GM21717 (cell line): Measurements from ENCODE around the gene PRRG3.
A peak's percentile ranks its signal among the peaks of the same experiment; 100 is the strongest.

Source experiments
- ATAC-seq: cut with Tn5 transposase; IDR thresholded peaks from one replicate; pipeline ENCODE4 v1.9.1; 2021; ENCODE audit warnings: mild to moderate bottlenecking, moderate library complexity; ENCODE audit not compliant: unreplicated experiment

PRRG3 gene

DNA sequence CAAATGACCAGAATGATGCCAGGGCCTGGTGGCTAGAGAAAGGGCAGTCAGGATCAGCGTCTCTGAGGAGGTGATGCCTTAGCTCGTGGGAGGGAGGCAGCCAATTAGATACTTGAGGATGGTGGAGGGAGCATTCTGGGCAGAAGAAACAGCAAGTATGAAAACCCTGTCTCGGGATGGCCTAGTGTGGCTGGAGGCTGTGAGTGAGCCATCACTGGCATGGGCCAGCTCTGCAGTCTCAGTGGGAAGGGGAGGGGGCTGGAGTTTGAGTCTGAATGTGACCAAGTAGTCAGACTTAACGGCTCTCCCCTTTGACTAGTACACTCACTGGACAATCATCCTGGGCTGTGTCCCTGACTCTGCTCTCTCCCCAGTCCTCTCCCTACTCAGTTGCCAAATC, 46.3 kb downstream of the PRRG3 start:
- ATAC-seq = no peak

- ATAC-seq = no peak
Observed at GRCh38 chrX:151742311-151742710, 47.1 kb downstream of the PRRG3 start.

DNA sequence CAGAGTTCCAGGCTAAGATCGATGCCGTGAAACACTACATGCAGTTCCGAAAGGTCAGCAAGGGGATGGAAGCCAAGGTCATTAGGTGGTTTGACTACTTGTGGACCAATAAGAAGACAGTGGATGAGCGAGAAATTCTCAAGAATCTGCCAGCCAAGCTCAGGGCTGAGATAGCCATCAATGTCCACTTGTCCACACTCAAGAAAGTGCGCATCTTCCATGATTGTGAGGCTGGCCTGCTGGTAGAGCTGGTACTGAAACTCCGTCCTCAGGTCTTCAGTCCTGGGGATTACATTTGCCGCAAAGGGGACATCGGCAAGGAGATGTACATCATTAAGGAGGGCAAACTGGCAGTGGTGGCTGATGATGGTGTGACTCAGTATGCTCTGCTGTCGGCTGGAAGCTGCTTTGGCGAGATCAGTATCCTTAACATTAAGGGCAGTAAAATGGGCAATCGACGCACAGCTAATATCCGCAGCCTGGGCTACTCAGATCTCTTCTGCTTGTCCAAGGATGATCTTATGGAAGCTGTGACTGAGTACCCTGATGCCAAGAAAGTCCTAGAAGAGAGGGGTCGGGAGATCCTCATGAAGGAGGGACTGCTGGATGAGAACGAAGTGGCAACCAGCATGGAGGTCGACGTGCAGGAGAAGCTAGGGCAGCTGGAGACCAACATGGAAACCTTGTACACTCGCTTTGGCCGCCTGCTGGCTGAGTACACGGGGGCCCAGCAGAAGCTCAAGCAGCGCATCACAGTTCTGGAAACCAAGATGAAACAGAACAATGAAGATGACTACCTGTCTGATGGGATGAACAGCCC, 48.6 kb downstream of the PRRG3 start:
- ATAC-seq = no peak

- ATAC-seq = no peak
Observed at GRCh38 chrX:151745651-151746050, 50.4 kb downstream of the PRRG3 start.

DNA sequence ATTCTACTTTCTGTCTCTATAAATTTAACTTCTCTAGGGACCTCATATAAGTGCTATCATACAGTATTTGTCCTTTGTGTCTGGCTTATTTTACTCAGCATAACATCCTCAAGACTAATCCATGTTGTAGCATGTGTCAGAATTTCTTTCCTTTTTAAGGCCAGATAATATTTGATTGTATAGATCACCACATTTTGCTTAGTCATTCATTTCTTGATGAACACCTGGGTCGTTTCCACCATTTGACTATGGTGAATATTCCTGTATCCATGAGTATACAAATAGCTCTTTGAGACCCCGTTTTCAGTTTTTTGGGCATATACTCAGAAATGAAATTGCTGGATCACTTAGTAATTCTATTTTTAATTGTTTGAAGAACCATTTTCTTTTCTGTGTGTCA, 51.2 kb downstream of the PRRG3 start:
- no peak for ATAC-seq

DNA sequence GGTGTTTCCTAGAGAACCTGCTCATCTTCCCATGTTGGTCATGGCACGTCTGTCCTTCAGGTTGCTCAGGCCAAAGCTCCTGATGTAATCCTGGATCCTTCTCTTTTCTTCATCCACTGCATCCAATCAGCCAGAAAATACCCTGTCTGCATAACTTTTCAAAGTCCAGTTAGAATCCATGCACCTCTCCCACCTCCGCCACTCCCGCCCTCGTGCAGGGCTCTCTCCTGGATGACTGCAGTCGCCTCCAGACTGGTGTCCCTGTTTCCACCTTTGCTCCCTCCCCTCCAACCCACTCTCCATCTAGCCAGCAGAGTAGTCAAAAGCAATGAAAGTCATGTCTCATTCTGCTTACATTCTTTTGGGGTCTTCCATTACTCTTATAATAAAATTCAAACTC, 55.3 kb downstream of the PRRG3 start:
- ATAC-seq = no peak

DNA sequence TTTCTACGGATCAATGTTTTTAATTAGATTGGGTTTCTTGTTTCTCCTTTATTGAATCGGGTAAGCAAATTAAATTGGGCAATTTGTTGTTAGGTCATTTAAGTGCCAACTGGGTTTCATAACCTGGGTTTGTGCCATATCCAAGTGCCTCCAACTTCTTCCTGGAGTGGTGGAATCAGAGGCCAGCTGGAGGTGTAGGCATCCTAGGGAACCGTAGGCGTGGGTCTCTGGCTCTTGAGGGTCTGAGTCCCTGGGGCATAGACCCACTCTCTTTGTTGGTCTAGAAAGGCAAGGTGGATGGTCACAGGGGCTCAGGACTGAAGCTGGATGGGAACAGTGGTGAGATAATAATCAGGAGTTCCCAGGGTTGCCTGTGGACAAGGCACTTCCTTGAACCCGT, 57.6 kb downstream of the PRRG3 start:
- no peak for ATAC-seq

- peak; percentile 78 for ATAC-seq
Observed at GRCh38 chrX:151753313-151754046, 58.2 kb downstream of the PRRG3 start.

GRCh38 chrX:151754047-151754429, 58.8 kb downstream of the PRRG3 start:
- no peak for ATAC-seq

DNA sequence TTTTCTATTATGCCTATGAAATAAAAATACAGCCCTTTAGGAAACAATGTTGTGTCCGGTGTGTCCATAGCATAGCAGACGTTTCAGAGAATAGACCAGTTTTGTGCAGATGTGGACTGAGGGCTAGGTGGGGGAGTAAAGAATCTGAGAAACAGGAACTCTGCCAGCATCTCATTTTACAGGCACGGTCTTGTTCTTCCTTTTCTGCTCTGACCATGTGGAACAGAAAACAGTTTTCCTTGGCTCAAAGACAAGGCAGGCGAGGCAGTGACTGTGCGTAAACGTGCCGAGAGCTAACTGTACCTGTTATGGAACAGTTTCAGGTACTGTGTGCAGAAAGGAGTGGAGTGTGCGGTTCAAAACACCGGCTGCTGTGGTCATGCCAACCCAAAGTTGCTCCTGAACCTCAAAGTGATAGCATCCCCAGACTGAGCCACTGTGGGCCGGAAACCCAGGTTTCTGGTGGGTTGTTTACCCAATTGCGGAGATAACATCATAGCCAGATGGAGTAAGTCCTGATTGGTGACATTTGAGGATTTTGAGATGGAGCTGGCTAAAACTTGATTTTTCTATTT, 59.5 kb downstream of the PRRG3 start:
- ATAC-seq = no peak
